Activated CD8-positive, alpha-beta memory T cell treated with anti-CD3 and anti-CD28 coated beads, Interleukin-2, amount 50 U/mL, for 24 hours (primary cell): ENCODE measurements around the gene FAM200B.
"Not testable (repeated sequence)": the region's sequence is repeated elsewhere in the genome, so short reads cannot be mapped to it uniquely, and the experiment has no call there.

Experiments
- DNase-seq: peaks from one replicate; pipeline ENCODE4 v3.0.0-alpha.2; 2020; ENCODE audit errors: extremely low read depth

FAM200B gene

GRCh38 chr4:15695729-15696128 is 14.1 kb downstream of the FAM200B start:
- no peak for DNase-seq

GRCh38 chr4:15696866-15697265 is 15.2 kb downstream of the FAM200B start:
- no peak for DNase-seq

- DNase-seq: no peak
Measured at GRCh38 chr4:15702941-15703403, 21.3 kb downstream of the FAM200B start, which contains the start of gene BST1. Gene BST1, plus strand, starts transcription at chr4:15703065. Its CDS starts 80 bp downstream, at chr4:15703145.

- DNase-seq: no peak
Measured at GRCh38 chr4:15703439-15703838, 21.8 kb downstream of the FAM200B start.

- DNase-seq: no peak
Measured at GRCh38 chr4:15704129-15704528, 22.5 kb downstream of the FAM200B start.

GRCh38 chr4:15706646-15707362 is 25.2 kb downstream of the FAM200B start:
- DNase-seq: no peak

- DNase-seq: no peak
Measured at GRCh38 chr4:15707363-15707715, 25.7 kb downstream of the FAM200B start.

- DNase-seq: no peak
Measured at GRCh38 chr4:15711762-15712161, 30.1 kb downstream of the FAM200B start.

GRCh38 chr4:15712214-15712613 is 30.6 kb downstream of the FAM200B start:
- DNase-seq: no peak

GRCh38 chr4:15714141-15714540 is 32.5 kb downstream of the FAM200B start:
- DNase-seq: no peak

GRCh38 chr4:15714646-15715435 is 33.2 kb downstream of the FAM200B start:
- no peak for DNase-seq

GRCh38 chr4:15716115-15716514 is 34.5 kb downstream of the FAM200B start:
- DNase-seq: no peak

- no peak for DNase-seq
Measured at GRCh38 chr4:15717086-15717485, 35.5 kb downstream of the FAM200B start.

GRCh38 chr4:15717657-15718416 is 36.2 kb downstream of the FAM200B start:
- no peak for DNase-seq

GRCh38 chr4:15718465-15718864 is 36.8 kb downstream of the FAM200B start:
- no peak for DNase-seq

GRCh38 chr4:15718959-15719358 is 37.3 kb downstream of the FAM200B start:
- DNase-seq: no peak

- DNase-seq: no peak
Measured at GRCh38 chr4:15719506-15719905, 37.9 kb downstream of the FAM200B start.

- no peak for DNase-seq
Measured at GRCh38 chr4:15720851-15721250, 39.2 kb downstream of the FAM200B start.

- DNase-seq: no peak
Measured at GRCh38 chr4:15725608-15726007, 44.0 kb downstream of the FAM200B start.

GRCh38 chr4:15729910-15730533 is 48.4 kb downstream of the FAM200B start:
- no peak for DNase-seq

- not testable (repeated sequence) for DNase-seq
Measured at GRCh38 chr4:15733061-15733460, 51.4 kb downstream of the FAM200B start.

GRCh38 chr4:15735536-15735935 is 53.9 kb downstream of the FAM200B start:
- DNase-seq: no peak
